ENCODE results near the gene SORBS1. TPM values are rescaled to one million over a fixed set of nuclear protein-coding genes. Genes with fewer than 3 reads are reported as not detected.
A peak's percentile ranks its signal among the peaks of the same experiment; 100 is the strongest.

The SORBS1 gene
- total RNA-seq, 4 donors from 2014 or later, result 21.5 to 65.8 (median 30.1) TPM

- Histone ChIP-seq H3K36me3 (no peaks in the 10 kb centered on the region), H3K9me3 (no peaks in the 10 kb centered on the region), H3K4me3 (replicated peaks in 1 of 3) (no peak overlapping the region), H3K4me1 (peaks cover 0 to 8% of the 10 kb centered on the region in 2 donors), H3K27ac (no peak overlapping the region), H3K27me3 (no peaks in the 10 kb centered on the region)
- WGBS, 2 donors, result 88 to 89% methylated on average over 3 of the region's 3 CpGs
- intact Hi-C loops (cut with DNase I), result no loop called here
- TF ChIP-seq CTCF (IDR thresholded peaks at IDR 0.05) (no peak), POLR2A (IDR thresholded peaks at IDR 0.05) (no peak)
- no peak for DNase-seq
Measured at GRCh38 chr10:95397747-95398146, 163.4 kb downstream of the SORBS1 start.

DNA sequence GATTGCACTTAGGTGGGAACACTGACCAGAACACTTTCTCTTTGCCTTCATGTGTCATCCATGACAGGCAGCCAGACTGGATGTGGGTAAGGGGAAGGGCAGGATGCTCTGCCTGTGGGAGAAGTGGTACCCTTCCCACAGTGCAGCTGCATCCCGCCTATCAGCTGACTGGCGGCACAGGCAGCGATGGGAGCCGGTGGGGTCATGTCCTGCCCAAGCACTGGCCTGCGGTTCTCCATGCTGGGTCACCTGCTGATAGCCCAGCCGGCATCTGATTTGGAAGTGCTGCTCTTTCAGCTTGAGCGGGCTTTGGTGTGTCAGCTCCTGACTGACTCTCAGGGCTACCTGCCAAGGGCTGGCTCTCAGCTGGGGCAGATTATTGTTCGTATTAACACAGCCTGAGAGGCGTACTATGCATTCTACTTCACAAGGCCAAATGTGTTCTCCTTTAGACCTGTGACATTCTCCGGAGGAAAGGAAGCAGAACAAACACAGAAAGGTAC, 165.2 kb downstream of the SORBS1 start:
- intact Hi-C loops (cut with DNase I), result no loop called here
- Histone ChIP-seq H3K4me3 (replicated peaks in 1 of 3) (no peak overlapping the region), H3K4me1 (peaks cover 6 to 24% of the 10 kb centered on the region in 2 donors), H3K9me3 (no peaks in the 10 kb centered on the region), H3K27ac (no peak overlapping the region), H3K36me3 (no peaks in the 10 kb centered on the region), H3K27me3 (no peaks in the 10 kb centered on the region)
- WGBS, 2 donors, result 53 to 55% methylated on average over 7 to 8 of the region's 10 CpGs
- TF ChIP-seq CTCF (IDR thresholded peaks at IDR 0.05) (no peak), POLR2A (IDR thresholded peaks at IDR 0.05) (no peak)
- DNase-seq, result peak; percentile 95 to 97

- no peaks in the 10 kb centered on the region for H3K36me3 ChIP-seq
- no peaks in the 10 kb centered on the region for H3K27me3 ChIP-seq
- peaks cover 6 to 32% of the 10 kb centered on the region in 2 donors for H3K4me1 ChIP-seq
- H3K4me3 ChIP-seq (replicated peaks in 1 of 3), result no peak overlapping the region
- TF ChIP-seq CTCF (IDR thresholded peaks at IDR 0.05), result no peak
- TF ChIP-seq POLR2A (IDR thresholded peaks at IDR 0.05), result no peak
- H3K27ac ChIP-seq, result no peak overlapping the region
- H3K9me3 ChIP-seq, result no peaks in the 10 kb centered on the region
- WGBS, 2 donors, result 75 to 86% methylated on average over 6 of the region's 6 CpGs
- DNase-seq, result no peak
- intact Hi-C loops (cut with DNase I), result no loop called here
Measured at GRCh38 chr10:95394161-95394880, 166.8 kb downstream of the SORBS1 start.

- H3K4me1 ChIP-seq, result peaks cover 6 to 43% of the 10 kb centered on the region in 2 donors
- no peak for DNase-seq
- intact Hi-C loops (cut with DNase I), result no loop called here
- no peak for TF ChIP-seq CTCF (IDR thresholded peaks at IDR 0.05)
- no peak for TF ChIP-seq POLR2A (IDR thresholded peaks at IDR 0.05)
- peak overlapping the region in 1 of 3 donors; percentile 3 for H3K27ac ChIP-seq
- H3K4me3 ChIP-seq (replicated peaks in 1 of 3), result no peak overlapping the region
- no peaks in the 10 kb centered on the region for H3K27me3 ChIP-seq
- no peaks in the 10 kb centered on the region for H3K9me3 ChIP-seq
- H3K36me3 ChIP-seq, result no peaks in the 10 kb centered on the region
- WGBS, 2 donors, result 74 to 80% methylated on average over 7 of the region's 7 CpGs
Measured at GRCh38 chr10:95392681-95393164, 168.4 kb downstream of the SORBS1 start.

GRCh38 chr10:95392217-95392584, 169.0 kb downstream of the SORBS1 start:
- WGBS, 2 donors, result 78 to 83% methylated on average over 3 of the region's 3 CpGs
- H3K4me1 ChIP-seq, result peaks cover 6 to 43% of the 10 kb centered on the region in 2 donors
- no peak overlapping the region for H3K4me3 ChIP-seq (replicated peaks in 1 of 3)
- intact Hi-C loops (cut with DNase I), result no loop called here
- no peaks in the 10 kb centered on the region for H3K27me3 ChIP-seq
- no peaks in the 10 kb centered on the region for H3K9me3 ChIP-seq
- no peak for TF ChIP-seq CTCF (IDR thresholded peaks at IDR 0.05)
- no peak for TF ChIP-seq POLR2A (IDR thresholded peaks at IDR 0.05)
- no peaks in the 10 kb centered on the region for H3K36me3 ChIP-seq
- no peak for DNase-seq
- peak overlapping the region in 1 of 3 donors; percentile 3 for H3K27ac ChIP-seq
